Camera-type eye (tissue), 1 donor: Measurements from ENCODE around the gene VPS50. TPM values are rescaled to one million over a fixed set of nuclear protein-coding genes. Genes with fewer than 3 reads are reported as not detected.

Experiments used
- total RNA-seq: library from RNA; depleted of rRNA; stranded (reverse); fragments of >200 nt; gene quantifications from one replicate; pipeline ENCODE4 v1.2.3, GENCODE V29; 2014

Gene VPS50
- total RNA-seq, result 107 TPM

GRCh38 chr7:93231799-93232672, at the start of gene VPS50:
Gene VPS50, plus strand, starts transcription at chr7:93232366. Its CDS starts 102 bp downstream, at chr7:93232468.

DNA sequence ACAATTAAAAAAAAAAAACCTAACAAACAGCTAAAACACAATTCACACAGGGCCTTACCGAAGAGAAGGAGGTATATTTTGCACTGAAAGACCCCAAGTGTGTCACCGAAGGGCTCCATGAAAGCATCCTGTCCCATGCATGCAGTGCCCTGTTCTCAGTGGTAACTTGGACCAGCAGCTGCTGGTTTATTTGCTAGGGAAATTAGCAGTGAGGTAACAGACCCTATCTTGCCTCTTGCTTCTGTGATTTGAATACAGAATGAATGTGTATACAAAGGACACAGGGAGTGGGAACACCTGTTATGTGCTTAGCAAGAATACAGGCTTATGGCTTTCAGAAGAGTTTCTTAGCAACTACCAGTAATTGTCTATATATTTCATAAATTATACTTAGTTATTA, 5.9 kb upstream of the VPS50 start, which contains the start of gene HEPACAM2:
TSS of gene HEPACAM2 (minus strand) at position 160 of the 400 bp plus-strand sequence.

Other genes with a start within 250 kb of the VPS50 start
- 6.3 TPM for gene SAMD9, start 114.4 kb upstream of the VPS50 start, total RNA-seq
- gene SAMD9L, start 84.0 kb upstream of the VPS50 start, total RNA-seq, result 13.8 TPM
- gene HEPACAM2, start 5.9 kb upstream of the VPS50 start, total RNA-seq, result 0.38 TPM